GM23248 (cell line): ENCODE results near the gene NLRC5. TPM values are rescaled to one million over a fixed set of nuclear protein-coding genes. Genes with fewer than 3 reads are reported as not detected.

Source experiments
- DNase-seq: peaks from one replicate; pipeline ENCODE4 v3.0.0-alpha.2; 2015
- H2AFZ ChIP-seq: fragments of 200-600 bp; sonication (generic); 2 replicates; pipeline ENCODE4 v1.6.1; 2016; ENCODE audit warnings: antibody characterized with exemption
- H3F3A ChIP-seq: fragments of 200-600 bp; sonication (generic); 2 replicates; pipeline ENCODE4 v1.6.1; 2016; ENCODE audit warnings: mild to moderate bottlenecking, antibody characterized with exemption, mixed run types; ENCODE audit not compliant: insufficient read depth
- H3K27ac ChIP-seq: fragments of 200-600 bp; sonication (generic); 2 replicates; pipeline ENCODE4 v1.5.1; 2016; ENCODE audit warnings: mild to moderate bottlenecking
- H3K27me3 ChIP-seq: fragments of 200-600 bp; sonication (generic); replicated peaks from 2 replicates; pipeline ENCODE4 v1.6.1; 2016; ENCODE audit warnings: mild to moderate bottlenecking; ENCODE audit not compliant: insufficient read depth
- H3K36me3 ChIP-seq: fragments of 200-600 bp; sonication (generic); 2 replicates; pipeline ENCODE4 v1.6.1; 2016; ENCODE audit warnings: low read depth, mild to moderate bottlenecking
- H3K4me1 ChIP-seq: fragments of 200-600 bp; sonication (generic); 2 replicates; pipeline ENCODE4 v1.6.1; 2016; ENCODE audit warnings: mild to moderate bottlenecking; ENCODE audit not compliant: insufficient read depth
- H3K4me2 ChIP-seq: fragments of 200-600 bp; sonication (generic); one replicate; pipeline ENCODE4 v1.6.1; 2016; ENCODE audit warnings: mild to moderate bottlenecking; ENCODE audit not compliant: unreplicated experiment
- H3K4me3 ChIP-seq: fragments of 200-600 bp; sonication (generic); 2 replicates; pipeline ENCODE4 v1.5.1; 2016; ENCODE audit warnings: mild to moderate bottlenecking
- H3K79me2 ChIP-seq: fragments of 200-600 bp; sonication (generic); 2 replicates; pipeline ENCODE4 v1.6.1; 2016; ENCODE audit warnings: mild to moderate bottlenecking; ENCODE audit not compliant: insufficient read depth
- H3K9ac ChIP-seq: fragments of 200-600 bp; sonication (generic); 2 replicates; pipeline ENCODE4 v1.6.1; 2016; ENCODE audit warnings: mild to moderate bottlenecking
- H3K9me2 ChIP-seq: fragments of 200-600 bp; sonication (generic); 2 replicates; pipeline ENCODE4 v1.6.1; 2016; ENCODE audit warnings: mixed run types, mild to moderate bottlenecking, moderate library complexity; ENCODE audit not compliant: insufficient read depth
- H3K9me3 ChIP-seq: fragments of 200-600 bp; sonication (generic); one replicate; pipeline ENCODE4 v1.6.1; 2017; ENCODE audit warnings: low read depth
- H4K20me1 ChIP-seq: fragments of 200-600 bp; sonication (generic); 2 replicates; pipeline ENCODE4 v1.6.0; 2016; ENCODE audit not compliant: insufficient read depth
- EZH2 ChIP-seq: fragments of 200-600 bp; sonication (generic); IDR thresholded peaks from 2 replicates; pipeline ENCODE4 v1.6.1; 2018; ENCODE audit warnings: antibody characterized with exemption, mild to moderate bottlenecking; ENCODE audit not compliant: insufficient read depth, poor library complexity, severe bottlenecking
- EZH2phosphoT487 ChIP-seq: fragments of 200-600 bp; sonication (generic); IDR thresholded peaks from 2 replicates; pipeline ENCODE4 v1.6.1; 2018; ENCODE audit warnings: antibody characterized with exemption, moderate library complexity, mild to moderate bottlenecking, low read depth; ENCODE audit not compliant: insufficient read depth
- WGBS, 2 experiments: methylation state at CpG; one replicate each; pipeline ENCODE4 v1.1.6; 2015 to 2017; ENCODE audit warnings: low lambda C conversion rate in 2 of 2, low coverage in 1 of 2; ENCODE audit errors: missing lambda C conversion rate in 2 of 2; 5-methylcytosine and 5-hydroxymethylcytosine counted together
- in situ Hi-C: fragments of 300-500 bp; cut with MboI; formaldehyde crosslinking; loops from 2 replicates; pipeline ENCODE4 v1.15.0; 2020
- polyA plus RNA-seq: library from polyadenylated mRNA; unstranded; fragments of >200 nt; fragmentation: Nextera tagmentation; extraction: Ambion mirVana; gene quantifications from 2 replicates; pipeline ENCODE4 v1.2.1, GENCODE V29; 2016
- total RNA-seq: library from RNA; depleted of rRNA; stranded (reverse); fragments of >200 nt; shearing (Covaris generic); gene quantifications from 2 replicates; pipeline ENCODE4 v1.2.3, GENCODE V29; 2014

Gene NLRC5
- total and polyA plus RNA-seq, 2 experiments from 2014 or later: 10.6 to 17.1 TPM

DNA sequence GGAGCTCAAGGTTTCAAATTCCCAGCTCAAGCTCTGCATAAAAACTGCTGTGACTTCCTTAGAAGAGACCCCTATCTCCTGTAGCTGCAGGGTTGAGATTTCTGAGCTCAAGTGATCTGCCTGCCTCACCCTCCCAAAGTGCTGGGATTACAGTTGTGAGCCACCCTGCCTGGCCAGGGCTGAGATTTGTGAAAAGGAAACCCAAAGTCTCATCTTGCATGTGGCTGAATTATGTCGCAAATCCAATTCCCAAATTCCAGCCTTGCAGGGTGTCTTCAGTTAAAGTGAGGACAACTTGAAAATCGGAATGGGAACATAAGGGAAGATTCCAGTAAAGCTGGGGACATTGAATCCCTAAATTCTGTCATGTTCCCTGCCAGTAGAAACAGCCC, 41.8 kb upstream of the NLRC5 start:
- in situ Hi-C loops: no loop called here
- no peak overlapping the region for H3K4me3 ChIP-seq
- no peak overlapping the region for H3K4me2 ChIP-seq
- no peak overlapping the region for H3K9ac ChIP-seq
- no peaks in the 10 kb centered on the region for H3K79me2 ChIP-seq
- WGBS, 2 experiments: 67 to 73% methylated on average over 2 of the region's 2 CpGs
- H3K27ac ChIP-seq: no peak overlapping the region
- H2AFZ ChIP-seq: no peak overlapping the region
- H3K9me2 ChIP-seq: no peaks in the 10 kb centered on the region
- TF ChIP-seq EZH2phosphoT487 (no peak), EZH2 (no peak)
- H3F3A ChIP-seq: peaks cover 74% of the 10 kb centered on the region
- H4K20me1 ChIP-seq: peaks cover 4% of the 10 kb centered on the region; the same call in 1 of the 2 replicates
- H3K9me3 ChIP-seq: no peaks in the 10 kb centered on the region
- H3K36me3 ChIP-seq: peaks cover 36% of the 10 kb centered on the region
- DNase-seq: no peak
- H3K4me1 ChIP-seq: no peaks in the 10 kb centered on the region
- no peaks in the 10 kb centered on the region for H3K27me3 ChIP-seq

DNA sequence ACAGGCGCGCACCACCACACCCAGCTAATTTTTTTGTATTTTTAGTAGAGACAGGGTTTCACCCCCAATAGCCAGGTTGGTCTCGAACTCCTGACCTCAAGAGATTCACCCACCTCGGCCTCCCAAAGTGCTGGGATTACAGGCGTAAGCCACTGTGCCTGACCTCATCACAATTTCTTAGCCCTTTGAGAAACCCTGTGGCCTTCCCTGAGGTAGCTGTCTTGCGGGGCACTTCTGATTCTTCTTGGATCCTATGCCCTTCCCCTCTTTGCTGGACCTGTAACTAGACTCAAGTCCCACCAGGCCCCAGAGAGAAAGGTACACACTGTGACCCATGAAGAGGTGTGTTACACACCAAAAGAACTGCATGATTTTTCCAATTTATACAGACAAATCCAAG, 41.1 kb upstream of the NLRC5 start:
- no peak for DNase-seq
- peaks cover 30% of the 10 kb centered on the region for H3K36me3 ChIP-seq
- 96 to 98% methylated on average over 6 of the region's 6 CpGs for WGBS, 2 experiments
- no peaks in the 10 kb centered on the region for H3K9me3 ChIP-seq
- peaks cover 68% of the 10 kb centered on the region for H3F3A ChIP-seq
- H3K9ac ChIP-seq: no peak overlapping the region
- H3K4me3 ChIP-seq: no peak overlapping the region
- no peak overlapping the region for H3K4me2 ChIP-seq
- no peak overlapping the region for H2AFZ ChIP-seq
- H3K27me3 ChIP-seq: no peaks in the 10 kb centered on the region
- no peaks in the 10 kb centered on the region for H3K9me2 ChIP-seq
- in situ Hi-C loops: no loop called here
- H3K4me1 ChIP-seq: no peaks in the 10 kb centered on the region
- H3K79me2 ChIP-seq: no peaks in the 10 kb centered on the region
- no peak for TF ChIP-seq EZH2
- no peak for TF ChIP-seq EZH2phosphoT487
- H4K20me1 ChIP-seq: peaks cover 4% of the 10 kb centered on the region; the same call in 1 of the 2 replicates
- H3K27ac ChIP-seq: no peak overlapping the region

DNA sequence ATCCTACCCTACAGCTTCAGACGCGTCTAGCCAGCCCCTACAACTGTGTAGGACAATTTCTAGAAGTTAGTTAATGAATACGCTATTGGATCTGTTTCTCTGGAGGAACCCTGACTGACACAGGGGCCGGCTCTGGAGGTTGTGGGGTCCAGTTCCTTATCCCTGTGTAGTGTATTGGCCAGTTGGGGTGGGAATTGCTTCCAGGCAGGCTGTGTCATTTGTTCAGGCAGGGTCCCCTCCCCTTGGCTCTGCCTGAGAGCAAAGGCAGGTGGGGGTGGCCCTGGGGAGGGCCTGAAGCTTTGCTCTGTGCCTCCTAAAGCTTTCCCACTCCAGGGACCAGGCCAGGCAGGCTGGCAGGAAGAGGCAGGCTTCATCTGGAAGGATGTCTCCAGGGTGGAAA, 39.3 kb upstream of the NLRC5 start:
- Histone ChIP-seq H3K4me2 (no peak overlapping the region), H3K27ac (no peak overlapping the region), H4K20me1 (no peaks in the 10 kb centered on the region), H3K36me3 (peaks cover 11% of the 10 kb centered on the region), H3K4me3 (no peak overlapping the region), H3K9me3 (no peaks in the 10 kb centered on the region), H2AFZ (no peak overlapping the region), H3K9me2 (no peaks in the 10 kb centered on the region), H3K4me1 (no peaks in the 10 kb centered on the region), H3F3A (peaks cover 50% of the 10 kb centered on the region), H3K27me3 (no peaks in the 10 kb centered on the region), H3K9ac (no peak overlapping the region), H3K79me2 (no peaks in the 10 kb centered on the region)
- WGBS, 2 experiments: 74 to 80% methylated on average over 4 of the region's 4 CpGs
- TF ChIP-seq EZH2phosphoT487 (no peak), EZH2 (no peak)
- no peak for DNase-seq
- in situ Hi-C loops: loop anchor here (10.0 kb wide), 2 partner anchors 65 to 85 kb away; partner anchors contain the start of gene SLC12A3

DNA sequence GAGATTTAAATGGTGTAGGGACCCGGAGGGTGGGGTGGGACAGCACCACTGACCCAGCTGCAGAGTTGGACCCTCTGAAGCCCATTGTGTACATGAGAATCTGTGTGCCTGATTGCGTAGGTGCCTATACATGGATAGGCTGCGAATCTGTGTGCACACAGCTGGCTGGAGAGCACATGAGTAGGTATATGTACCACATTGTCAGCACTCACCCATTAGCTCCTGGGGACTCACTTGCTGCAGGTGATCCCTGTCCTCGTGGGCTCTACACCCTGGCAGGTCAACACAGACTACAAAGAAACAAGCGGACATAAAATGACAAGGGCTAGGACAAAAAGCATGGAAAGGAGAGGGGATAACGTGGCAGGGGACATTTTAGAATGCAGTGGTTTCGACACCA, 38.9 kb upstream of the NLRC5 start:
- no peaks in the 10 kb centered on the region for H3K9me2 ChIP-seq
- H3K4me1 ChIP-seq: no peaks in the 10 kb centered on the region
- H2AFZ ChIP-seq: no peak overlapping the region
- no peak overlapping the region for H3K4me3 ChIP-seq
- H3K9ac ChIP-seq: no peak overlapping the region
- TF ChIP-seq EZH2: no peak
- no peak for TF ChIP-seq EZH2phosphoT487
- H3K9me3 ChIP-seq: no peaks in the 10 kb centered on the region
- no peaks in the 10 kb centered on the region for H3K79me2 ChIP-seq
- no peak overlapping the region for H3K27ac ChIP-seq
- H4K20me1 ChIP-seq: no peaks in the 10 kb centered on the region
- in situ Hi-C loops: loop anchor here (10.0 kb wide), 2 partner anchors 64 to 86 kb away; partner anchors contain the start of gene SLC12A3
- peaks cover 46% of the 10 kb centered on the region for H3F3A ChIP-seq
- 76 to 77% methylated on average over 7 of the region's 7 CpGs for WGBS, 2 experiments
- H3K4me2 ChIP-seq: no peak overlapping the region
- no peaks in the 10 kb centered on the region for H3K27me3 ChIP-seq
- H3K36me3 ChIP-seq: peaks cover 7% of the 10 kb centered on the region
- DNase-seq: no peak
